Measurements from ENCODE around the gene FOXN3.

FOXN3 gene

GRCh38 chr14:89407856-89408255 lies 9.2 kb downstream of the FOXN3 start:
- DNase-seq: no peak

- no peak for DNase-seq
Observed at GRCh38 chr14:89406941-89407340, 10.1 kb downstream of the FOXN3 start.

GRCh38 chr14:89406361-89406760 lies 10.7 kb downstream of the FOXN3 start:
- DNase-seq: no peak

- no peak for DNase-seq
Observed at GRCh38 chr14:89405712-89406111, 11.3 kb downstream of the FOXN3 start.

GRCh38 chr14:89402363-89402762 lies 14.7 kb downstream of the FOXN3 start:
- no peak for DNase-seq

GRCh38 chr14:89401761-89402160 lies 15.3 kb downstream of the FOXN3 start:
- DNase-seq: no peak

- no peak for DNase-seq
Observed at GRCh38 chr14:89401241-89401640, 15.8 kb downstream of the FOXN3 start.

GRCh38 chr14:89400529-89400928 lies 16.5 kb downstream of the FOXN3 start:
- no peak for DNase-seq

GRCh38 chr14:89399594-89400068 lies 17.4 kb downstream of the FOXN3 start:
- DNase-seq: no peak

- DNase-seq: no peak
Observed at GRCh38 chr14:89399157-89399556, 17.9 kb downstream of the FOXN3 start.

- no peak for DNase-seq
Observed at GRCh38 chr14:89397569-89398230, 19.3 kb downstream of the FOXN3 start.

GRCh38 chr14:89394972-89395371 lies 22.1 kb downstream of the FOXN3 start:
- no peak for DNase-seq

- DNase-seq: no peak
Observed at GRCh38 chr14:89393222-89393745, 23.7 kb downstream of the FOXN3 start.

- no peak for DNase-seq
Observed at GRCh38 chr14:89392181-89392580, 24.9 kb downstream of the FOXN3 start.

- DNase-seq: no peak
Observed at GRCh38 chr14:89391556-89391955, 25.5 kb downstream of the FOXN3 start.

- no peak for DNase-seq
Observed at GRCh38 chr14:89391123-89391522, 25.9 kb downstream of the FOXN3 start.

- DNase-seq: no peak
Observed at GRCh38 chr14:89388853-89389252, 28.2 kb downstream of the FOXN3 start.

- no peak for DNase-seq
Observed at GRCh38 chr14:89387922-89388685, 28.9 kb downstream of the FOXN3 start.

GRCh38 chr14:89386212-89386886 lies 30.7 kb downstream of the FOXN3 start:
- DNase-seq: no peak

- DNase-seq: no peak
Observed at GRCh38 chr14:89384636-89385035, 32.4 kb downstream of the FOXN3 start.

- no peak for DNase-seq
Observed at GRCh38 chr14:89384023-89384422, 33.0 kb downstream of the FOXN3 start.

- DNase-seq: no peak
Observed at GRCh38 chr14:89382901-89383845, 33.9 kb downstream of the FOXN3 start.

Measured in activated CD4-positive, alpha-beta T cell treated with anti-CD3 and anti-CD28 coated beads for 4 hours (primary cell).